GM13977 (cell line): Measurements from ENCODE around the gene PTK6.

Source experiments
- DNase-seq: peaks from one replicate; pipeline ENCODE4 v3.0.0; 2012; ENCODE audit warnings: low spot score
- in situ Hi-C: fragments of 300-500 bp; cut with MboI; formaldehyde crosslinking; loops from one replicate; pipeline ENCODE4 v1.12.0; 2022; ENCODE audit warnings: low sequenced_read_pairs, low pct_unique_long_range_greater_than_20kb, mixed read lengths, inconsistent platforms; ENCODE audit not compliant: unreplicated experiment
- TF ChIP-seq, protein P1 (sequence below): IDR thresholded peaks from 2 replicates; pipeline ENCODE4 v1.5.1; 2012; ENCODE audit warnings: mild to moderate bottlenecking, control low read depth; ENCODE audit not compliant: insufficient read depth; ENCODE audit errors: extremely low read depth, missing control alignments

PTK6 gene

DNA sequence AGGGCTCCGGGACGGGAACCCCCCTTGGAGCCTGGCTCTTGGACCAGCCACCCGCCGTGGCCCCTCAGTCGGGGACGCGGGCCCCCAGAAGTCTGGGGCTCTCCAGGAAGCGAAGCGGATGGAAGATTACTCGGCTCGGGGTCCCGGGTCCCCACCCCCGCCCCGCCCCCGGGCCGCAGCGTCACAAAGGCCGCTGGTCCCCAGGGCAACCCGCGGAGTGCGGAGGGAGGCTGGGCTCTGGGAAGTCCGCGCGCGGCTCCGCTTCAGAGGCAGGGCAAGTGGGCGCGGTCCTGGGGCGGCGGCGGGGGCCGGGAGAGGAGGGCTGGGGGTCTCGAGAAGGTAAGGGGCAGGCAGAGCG is 16.7 kb upstream of the PTK6 start, which contains the start of gene FNDC11:
Gene FNDC11 (plus strand): TSS at position 227 of the 358 bp plus-strand sequence. CDS start 1,505 bp downstream, outside the sequence.
- DNase-seq: peak; percentile 68
- in situ Hi-C loops: no loop called here
- TF ChIP-seq, protein P1, sequence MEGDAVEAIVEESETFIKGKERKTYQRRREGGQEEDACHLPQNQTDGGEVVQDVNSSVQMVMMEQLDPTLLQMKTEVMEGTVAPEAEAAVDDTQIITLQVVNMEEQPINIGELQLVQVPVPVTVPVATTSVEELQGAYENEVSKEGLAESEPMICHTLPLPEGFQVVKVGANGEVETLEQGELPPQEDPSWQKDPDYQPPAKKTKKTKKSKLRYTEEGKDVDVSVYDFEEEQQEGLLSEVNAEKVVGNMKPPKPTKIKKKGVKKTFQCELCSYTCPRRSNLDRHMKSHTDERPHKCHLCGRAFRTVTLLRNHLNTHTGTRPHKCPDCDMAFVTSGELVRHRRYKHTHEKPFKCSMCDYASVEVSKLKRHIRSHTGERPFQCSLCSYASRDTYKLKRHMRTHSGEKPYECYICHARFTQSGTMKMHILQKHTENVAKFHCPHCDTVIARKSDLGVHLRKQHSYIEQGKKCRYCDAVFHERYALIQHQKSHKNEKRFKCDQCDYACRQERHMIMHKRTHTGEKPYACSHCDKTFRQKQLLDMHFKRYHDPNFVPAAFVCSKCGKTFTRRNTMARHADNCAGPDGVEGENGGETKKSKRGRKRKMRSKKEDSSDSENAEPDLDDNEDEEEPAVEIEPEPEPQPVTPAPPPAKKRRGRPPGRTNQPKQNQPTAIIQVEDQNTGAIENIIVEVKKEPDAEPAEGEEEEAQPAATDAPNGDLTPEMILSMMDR: no peak

DNA sequence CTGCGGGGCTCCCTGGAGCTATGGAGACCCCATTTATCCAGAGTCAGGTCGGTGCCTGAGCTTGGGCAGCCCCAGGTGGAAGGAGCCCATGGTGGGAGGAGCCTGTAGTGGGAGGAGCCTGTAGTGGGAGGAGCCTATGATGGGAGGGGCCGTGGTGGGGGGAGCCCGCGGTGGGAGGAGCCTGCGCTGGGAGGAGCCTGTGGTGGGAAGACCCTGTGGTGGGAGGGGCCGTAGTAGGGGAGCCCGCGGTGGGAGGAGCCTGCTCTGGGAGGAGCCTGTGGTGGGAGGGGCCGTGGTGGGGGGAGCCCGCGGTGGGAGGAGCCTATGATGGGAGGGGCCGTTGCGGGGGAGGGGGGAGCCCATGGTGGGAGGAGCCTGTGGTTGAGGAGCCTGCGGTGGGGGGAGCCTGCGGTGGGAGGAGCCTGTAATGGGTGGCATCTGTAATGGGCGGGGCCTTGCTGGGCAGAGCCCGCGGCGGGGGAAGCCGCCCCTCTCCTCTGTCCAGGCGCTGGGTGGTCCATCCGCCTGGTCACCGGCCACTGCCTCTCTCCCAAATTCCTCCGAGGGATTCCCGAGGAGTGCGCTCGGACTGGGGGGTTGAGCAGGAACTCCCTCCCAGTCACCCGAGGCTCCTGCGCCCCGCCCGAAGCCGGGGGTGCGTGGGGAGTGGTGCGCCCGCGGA is 16.2 kb upstream of the PTK6 start:
- TF ChIP-seq, protein P1: no peak
- in situ Hi-C loops: no loop called here
- peak; percentile 90 for DNase-seq

DNA sequence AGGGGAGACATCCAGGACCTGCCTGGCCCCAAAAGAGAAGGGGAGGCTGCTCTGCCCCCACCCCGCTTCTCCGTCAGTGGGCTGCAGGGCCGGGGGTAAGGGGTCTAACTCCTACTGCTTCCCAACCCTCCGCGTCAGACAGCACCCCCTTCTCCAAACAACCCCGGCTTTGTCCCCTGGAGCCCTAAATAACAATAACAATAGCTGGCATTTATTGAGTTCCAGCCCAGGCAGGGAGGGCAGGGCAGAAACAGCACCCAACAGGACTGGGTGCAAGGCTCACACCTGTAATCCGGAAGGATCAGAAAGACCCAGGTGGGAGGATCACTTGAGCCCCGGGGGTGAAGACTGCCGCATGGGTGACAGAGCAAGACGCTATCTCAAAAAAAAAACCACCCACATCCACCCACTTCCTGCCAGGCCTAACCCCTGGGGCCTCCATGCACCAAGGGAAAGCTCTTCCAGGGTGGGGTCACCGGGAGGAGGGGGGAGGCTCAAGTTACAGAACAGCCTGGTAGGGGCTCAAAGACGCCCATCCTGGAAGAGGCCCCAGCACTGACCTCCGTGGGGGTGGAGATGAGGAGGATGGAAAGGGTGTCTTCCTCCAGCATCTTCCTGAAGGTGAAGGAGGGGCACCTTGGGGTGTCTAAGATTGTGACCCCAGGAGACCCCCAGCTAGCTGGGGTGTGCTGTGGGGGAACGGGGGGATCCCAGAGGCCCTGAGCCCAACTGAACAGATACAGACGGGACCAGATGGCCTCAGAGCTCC is 15.5 kb upstream of the PTK6 start:
- DNase-seq: no peak
- TF ChIP-seq, protein P1: no peak
- in situ Hi-C loops: no loop called here

DNA sequence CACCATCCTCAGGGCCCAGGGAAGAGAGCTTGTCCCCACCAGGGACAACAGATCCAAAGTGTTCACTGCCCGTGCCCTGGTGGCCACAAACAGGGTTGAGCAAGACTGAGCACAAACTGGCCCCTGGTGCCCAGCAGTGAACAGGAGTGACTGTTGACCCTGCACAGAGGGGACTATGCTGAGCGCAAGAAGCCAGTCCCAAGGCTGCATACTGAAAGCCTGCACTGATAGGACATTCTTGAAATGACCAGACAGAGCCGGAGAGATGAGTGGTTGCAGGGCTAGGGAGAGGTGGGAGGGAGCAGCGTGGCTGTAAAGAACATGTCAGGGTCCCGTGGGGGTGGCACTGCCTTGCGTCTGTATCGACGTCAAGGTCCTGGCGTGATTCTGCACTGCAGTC is 13.9 kb upstream of the PTK6 start:
- TF ChIP-seq, protein P1: no peak
- DNase-seq: no peak
- in situ Hi-C loops: no loop called here

DNA sequence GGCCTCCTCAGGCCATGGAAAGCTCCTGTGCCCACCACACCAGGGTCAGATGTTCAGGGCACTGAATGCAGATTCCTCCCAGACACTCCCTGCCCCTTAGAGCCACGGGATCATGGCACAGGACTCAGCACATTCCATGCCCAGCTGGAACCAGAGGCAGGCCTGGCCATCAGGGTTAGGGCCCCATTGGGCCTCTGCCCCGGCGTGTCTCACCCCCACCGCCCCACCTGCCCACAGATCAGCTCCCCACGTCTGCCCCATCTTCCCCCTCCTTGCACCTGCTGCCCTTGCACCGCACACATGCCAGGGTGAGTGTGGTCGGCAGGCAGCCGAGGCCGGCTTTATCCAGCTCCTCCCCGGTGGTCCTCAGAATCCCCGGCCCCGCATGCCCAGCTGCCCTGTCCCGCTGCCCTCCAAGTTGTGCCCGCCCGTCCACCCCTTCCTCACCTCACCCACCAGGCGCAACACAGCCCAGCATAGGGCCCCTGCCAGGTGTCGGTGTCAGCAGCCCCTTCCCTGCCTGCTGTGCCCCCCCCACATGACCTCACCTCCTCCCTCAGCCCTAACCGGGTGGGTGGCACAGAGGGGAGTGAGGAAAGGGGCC is 12.6 kb upstream of the PTK6 start:
- TF ChIP-seq, protein P1: no peak
- in situ Hi-C loops: no loop called here
- DNase-seq: no peak

DNA sequence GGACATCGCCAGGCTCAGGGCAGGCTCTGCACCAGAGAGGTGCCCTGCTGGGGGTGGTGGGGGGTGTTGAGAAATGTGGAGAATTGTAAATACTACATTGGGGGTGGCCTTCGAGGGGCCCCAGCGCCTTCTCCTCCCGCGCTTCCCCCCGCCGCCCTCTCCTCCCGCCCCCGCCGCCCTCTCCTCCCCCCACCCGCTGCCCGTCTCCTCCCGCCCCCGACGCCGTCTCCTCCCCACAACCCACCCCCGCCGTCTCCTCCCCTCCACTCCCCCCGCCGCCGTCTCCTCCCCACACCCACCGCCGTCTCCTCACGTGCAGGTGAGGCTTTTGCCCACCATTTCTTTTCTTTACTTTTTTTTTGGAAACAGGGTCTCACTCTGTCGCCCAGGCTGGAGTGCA is 11.8 kb upstream of the PTK6 start:
- in situ Hi-C loops: no loop called here
- TF ChIP-seq, protein P1: no peak
- DNase-seq: no peak
